Nephron (organoid): ENCODE results near the gene PSME1.
A peak's percentile ranks its signal among the peaks of the same experiment; 100 is the strongest.

ENCODE experiments used
- H3K27ac Mint-ChIP-seq, 3 experiments: 2 replicates each; pipeline ENCODE4 v1.8.0; 2020; ENCODE audit warnings: mixed read lengths in 3 of 3, mild to moderate bottlenecking in 2 of 3, moderate library complexity in 1 of 3
- H3K27me3 Mint-ChIP-seq: 2 replicates; pipeline ENCODE4 v1.8.0; 2021; ENCODE audit warnings: low read depth, mild to moderate bottlenecking, moderate library complexity, mixed read lengths
- H3K36me3 Mint-ChIP-seq: 2 replicates; pipeline ENCODE4 v1.8.0; 2020; ENCODE audit warnings: low read depth, mixed read lengths
- H3K4me1 Mint-ChIP-seq: 2 replicates; pipeline ENCODE4 v1.8.0; 2020; ENCODE audit warnings: mixed read lengths
- H3K4me3 Mint-ChIP-seq, 3 experiments: 2 replicates each; pipeline ENCODE4 v1.8.0; 2020; ENCODE audit warnings: mild to moderate bottlenecking in 3 of 3, mixed read lengths in 3 of 3, moderate library complexity in 2 of 3
- H3K9me3 Mint-ChIP-seq: 2 replicates; pipeline ENCODE4 v1.8.0; 2020; ENCODE audit warnings: mixed read lengths
- CTCF ChIP-seq, 3 experiments: fragments of 200-600 bp; sonication (generic); IDR thresholded peaks; one replicate each; pipeline ENCODE4 v1.5.0; 2021; ENCODE audit warnings: antibody characterized with exemption in 3 of 3; ENCODE audit not compliant: unreplicated experiment in 3 of 3

Gene PSME1

GRCh38 chr14:24141097-24141880 is 5.3 kb downstream of the PSME1 start, which contains the start of gene EMC9:
EMC9 (minus strand) TSS chr14:24141591; CDS start chr14:24141304, 287 bp downstream.
- no peaks in the 10 kb centered on the region for H3K9me3 Mint-ChIP-seq
- peak within 1 kb of the TSS; percentile 86 to 98 (median 89) for H3K4me3 Mint-ChIP-seq
- H3K4me1 Mint-ChIP-seq = peaks cover 40% of the 10 kb centered on the region
- peaks cover 3% of the 10 kb centered on the region for H3K27me3 Mint-ChIP-seq
- H3K36me3 Mint-ChIP-seq = peaks cover 24% of the 10 kb centered on the region
- TF ChIP-seq CTCF (IDR thresholded peaks at IDR 0.05; ENCODE audit: unreplicated experiment in 3 of 3) = peak; percentile 50 to 57 (median 53)
- H3K27ac Mint-ChIP-seq = peak within 1 kb of the TSS; percentile 82 to 94 (median 94)

DNA sequence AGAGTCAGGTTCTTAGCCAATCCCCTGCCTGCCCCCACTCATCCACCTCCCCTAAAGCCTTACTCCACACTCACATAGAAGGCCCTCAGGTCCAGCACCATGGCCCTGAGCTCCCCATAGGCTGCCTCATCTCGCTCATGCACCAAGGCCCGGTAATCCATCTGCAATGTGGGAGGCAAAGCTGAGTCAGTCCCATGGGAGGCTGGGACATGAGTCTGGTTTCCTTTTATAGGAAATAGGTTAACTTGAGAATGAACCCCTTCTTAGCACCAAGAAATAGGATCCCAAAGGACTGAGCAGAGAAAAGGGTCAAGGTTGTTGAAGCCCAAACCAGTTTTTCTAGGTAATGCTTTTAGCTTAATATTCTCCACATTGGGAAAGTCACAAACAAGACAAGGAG is 7.5 kb downstream of the PSME1 start:
- Mint-ChIP-seq H3K4me1 (peaks cover 33% of the 10 kb centered on the region), H3K27me3 (peaks cover 3% of the 10 kb centered on the region), H3K4me3 (peak overlapping the region; percentile 48 to 76 (median 68)), H3K9me3 (no peaks in the 10 kb centered on the region), H3K27ac (peak overlapping the region in 2 of 3 experiments; percentile 84 to 94), H3K36me3 (peaks cover 13% of the 10 kb centered on the region)
- TF ChIP-seq CTCF (IDR thresholded peaks at IDR 0.05; ENCODE audit: unreplicated experiment in 3 of 3) = no peak

DNA sequence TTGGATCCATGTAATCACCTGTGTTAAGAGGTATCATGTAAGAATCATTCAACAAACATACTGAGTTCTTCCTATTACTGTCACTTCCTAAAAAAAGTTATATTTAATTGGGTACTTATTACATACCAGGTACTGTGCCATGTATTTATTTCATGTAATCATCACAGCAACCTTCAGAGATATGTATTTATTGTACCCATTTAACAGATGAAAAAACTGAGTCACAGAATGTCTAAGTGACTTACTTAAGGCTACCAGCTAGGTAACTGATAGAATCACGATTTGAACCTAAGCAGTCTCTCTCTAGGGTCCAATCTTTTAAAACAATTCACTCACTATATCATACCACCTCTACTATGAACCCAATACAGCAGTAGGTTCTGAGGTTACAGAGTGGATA is 8.5 kb downstream of the PSME1 start:
- Mint-ChIP-seq H3K27me3 (no peaks in the 10 kb centered on the region), H3K4me3 (peak overlapping the region; percentile 16 to 76 (median 47)), H3K9me3 (no peaks in the 10 kb centered on the region), H3K4me1 (peaks cover 25% of the 10 kb centered on the region), H3K36me3 (peaks cover 7% of the 10 kb centered on the region), H3K27ac (peak overlapping the region in 1 of 3 experiments; percentile 45)
- no peak for TF ChIP-seq CTCF (IDR thresholded peaks at IDR 0.05; ENCODE audit: unreplicated experiment in 3 of 3)

DNA sequence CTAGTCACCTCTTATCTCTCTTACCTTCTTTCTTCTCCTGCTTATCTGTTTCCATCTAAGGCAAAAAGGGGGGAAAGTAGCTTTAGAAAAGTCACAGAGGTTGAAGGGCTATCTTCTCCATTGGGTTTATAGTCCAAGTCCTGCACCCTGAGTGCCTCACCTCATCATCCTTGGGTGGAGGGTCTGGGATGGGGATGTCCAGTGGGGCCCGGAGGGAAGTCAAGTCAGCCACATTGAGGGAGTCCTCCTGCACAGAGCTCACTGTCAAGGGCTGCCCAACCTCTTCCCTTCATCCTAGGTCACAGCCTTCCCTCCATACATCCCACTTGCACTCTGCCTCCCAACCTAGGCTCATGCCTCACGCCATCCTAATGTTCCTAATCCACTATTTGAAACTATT is 9.2 kb downstream of the PSME1 start:
- Mint-ChIP-seq H3K27ac (peak overlapping the region; percentile 89 to 97 (median 94)), H3K36me3 (peaks cover 9% of the 10 kb centered on the region), H3K4me3 (peak overlapping the region; percentile 96 to 98 (median 97)), H3K9me3 (no peaks in the 10 kb centered on the region), H3K27me3 (no peaks in the 10 kb centered on the region), H3K4me1 (peaks cover 18% of the 10 kb centered on the region)
- no peak for TF ChIP-seq CTCF (IDR thresholded peaks at IDR 0.05; ENCODE audit: unreplicated experiment in 3 of 3)

- H3K4me3 Mint-ChIP-seq = peak overlapping the region; percentile 96 to 98 (median 97)
- peak overlapping the region; percentile 89 to 97 (median 94) for H3K27ac Mint-ChIP-seq
- H3K9me3 Mint-ChIP-seq = no peaks in the 10 kb centered on the region
- TF ChIP-seq CTCF (IDR thresholded peaks at IDR 0.05; ENCODE audit: unreplicated experiment in 3 of 3) = no peak
- peaks cover 18% of the 10 kb centered on the region for H3K4me1 Mint-ChIP-seq
- H3K36me3 Mint-ChIP-seq = peaks cover 16% of the 10 kb centered on the region
- H3K27me3 Mint-ChIP-seq = no peaks in the 10 kb centered on the region
Measured at GRCh38 chr14:24145690-24146452, 9.9 kb downstream of the PSME1 start.
